ENCODE results near the gene STUB1.
A peak's percentile ranks its signal among the peaks of the same experiment; 100 is the strongest.

Gene STUB1

GRCh38 chr16:679814-680624 is at the start of gene STUB1:
STUB1 (plus strand) TSS chr16:680410; CDS start chr16:680526, 116 bp downstream.
- peak; percentile 89 to 91 for DNase-seq (ENCODE audit: low read depth in 2 of 2)

- DNase-seq (ENCODE audit: low read depth in 2 of 2): no peak
These were observed 49.3 kb upstream of the STUB1 start, which contains the start of gene WFIKKN1 for GRCh38 chr16:630815-631405. WFIKKN1 (plus strand) TSS chr16:630985; CDS start chr16:631254, 269 bp downstream.

DNA sequence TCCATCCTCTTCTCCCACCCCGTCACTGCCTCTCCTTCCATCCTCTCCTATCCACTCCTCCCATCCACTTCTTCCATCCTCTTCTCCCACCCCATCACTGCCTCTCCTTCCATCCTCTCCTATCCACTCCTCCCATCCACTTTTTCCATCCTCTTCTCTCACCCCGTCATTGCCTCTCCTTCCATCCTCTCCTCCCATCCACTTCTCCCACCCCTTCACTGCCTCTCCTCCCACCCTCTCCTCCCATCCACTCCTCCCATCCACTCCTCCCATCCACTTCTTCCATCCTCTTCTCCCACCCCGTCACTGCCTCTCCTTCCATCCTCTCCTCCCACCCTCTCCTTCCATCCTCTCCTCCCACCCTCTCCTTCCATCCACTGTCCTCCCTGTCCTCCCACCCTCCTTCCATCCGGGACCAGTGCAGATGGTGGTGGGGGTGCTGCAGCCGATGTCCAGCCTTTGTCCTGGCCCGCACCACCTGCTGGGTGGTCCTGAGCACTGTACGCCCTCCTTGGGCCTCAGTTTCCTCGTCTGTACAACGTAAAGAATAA is 48.3 kb upstream of the STUB1 start:
- DNase-seq (ENCODE audit: low read depth in 2 of 2): no peak

- no peak for DNase-seq (ENCODE audit: low read depth in 2 of 2)
These were observed 47.5 kb upstream of the STUB1 start for GRCh38 chr16:632486-633335.

DNA sequence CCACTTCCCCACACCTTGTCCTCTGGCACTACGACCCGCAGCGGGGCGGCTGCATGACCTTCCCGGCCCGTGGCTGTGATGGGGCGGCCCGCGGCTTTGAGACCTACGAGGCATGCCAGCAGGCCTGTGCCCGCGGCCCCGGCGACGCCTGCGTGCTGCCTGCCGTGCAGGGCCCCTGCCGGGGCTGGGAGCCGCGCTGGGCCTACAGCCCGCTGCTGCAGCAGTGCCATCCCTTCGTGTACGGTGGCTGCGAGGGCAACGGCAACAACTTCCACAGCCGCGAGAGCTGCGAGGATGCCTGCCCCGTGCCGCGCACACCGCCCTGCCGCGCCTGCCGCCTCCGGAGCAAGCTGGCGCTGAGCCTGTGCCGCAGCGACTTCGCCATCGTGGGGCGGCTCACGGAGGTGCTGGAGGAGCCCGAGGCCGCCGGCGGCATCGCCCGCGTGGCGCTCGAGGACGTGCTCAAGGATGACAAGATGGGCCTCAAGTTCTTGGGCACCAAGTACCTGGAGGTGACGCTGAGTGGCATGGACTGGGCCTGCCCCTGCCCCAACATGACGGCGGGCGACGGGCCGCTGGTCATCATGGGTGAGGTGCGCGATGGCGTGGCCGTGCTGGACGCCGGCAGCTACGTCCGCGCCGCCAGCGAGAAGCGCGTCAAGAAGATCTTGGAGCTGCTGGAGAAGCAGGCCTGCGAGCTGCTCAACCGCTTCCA is 46.7 kb upstream of the STUB1 start:
- DNase-seq (ENCODE audit: low read depth in 2 of 2): no peak

DNA sequence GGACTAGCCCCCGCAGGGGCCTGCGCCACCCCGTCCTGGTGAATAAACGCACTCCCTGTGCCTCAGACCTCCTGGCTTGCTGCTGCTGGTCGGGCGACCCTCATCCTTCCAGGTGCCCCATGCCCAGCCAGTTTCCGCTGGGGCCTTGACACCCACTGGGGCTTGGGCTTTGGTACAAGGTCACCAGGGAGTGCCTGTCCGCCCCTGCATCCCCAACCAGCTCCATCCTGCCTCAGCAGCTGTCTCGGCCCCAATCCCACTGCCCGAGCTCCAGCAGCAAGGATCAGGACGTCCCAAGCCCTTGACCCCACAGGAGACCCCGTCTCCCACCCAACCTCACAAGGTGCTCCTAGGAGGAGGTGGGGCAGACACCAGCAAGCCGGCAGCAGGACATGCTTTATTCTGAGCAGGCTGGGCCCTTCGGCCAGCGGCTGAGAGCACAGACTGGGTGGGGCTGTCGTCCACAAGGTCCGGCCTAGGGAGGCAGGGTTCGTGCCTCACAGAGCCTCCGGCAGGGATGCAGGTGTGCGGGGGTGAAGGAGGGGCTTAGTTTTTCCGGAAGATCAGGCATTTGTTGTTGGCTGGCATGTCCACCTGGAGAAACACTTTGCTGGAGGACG is 46.0 kb upstream of the STUB1 start:
- no peak for DNase-seq (ENCODE audit: low read depth in 2 of 2)

- DNase-seq (ENCODE audit: low read depth in 2 of 2): no peak
These were observed 45.2 kb upstream of the STUB1 start for GRCh38 chr16:634996-635395.

GRCh38 chr16:635573-636205 is 44.5 kb upstream of the STUB1 start:
- no peak for DNase-seq (ENCODE audit: low read depth in 2 of 2)

DNA sequence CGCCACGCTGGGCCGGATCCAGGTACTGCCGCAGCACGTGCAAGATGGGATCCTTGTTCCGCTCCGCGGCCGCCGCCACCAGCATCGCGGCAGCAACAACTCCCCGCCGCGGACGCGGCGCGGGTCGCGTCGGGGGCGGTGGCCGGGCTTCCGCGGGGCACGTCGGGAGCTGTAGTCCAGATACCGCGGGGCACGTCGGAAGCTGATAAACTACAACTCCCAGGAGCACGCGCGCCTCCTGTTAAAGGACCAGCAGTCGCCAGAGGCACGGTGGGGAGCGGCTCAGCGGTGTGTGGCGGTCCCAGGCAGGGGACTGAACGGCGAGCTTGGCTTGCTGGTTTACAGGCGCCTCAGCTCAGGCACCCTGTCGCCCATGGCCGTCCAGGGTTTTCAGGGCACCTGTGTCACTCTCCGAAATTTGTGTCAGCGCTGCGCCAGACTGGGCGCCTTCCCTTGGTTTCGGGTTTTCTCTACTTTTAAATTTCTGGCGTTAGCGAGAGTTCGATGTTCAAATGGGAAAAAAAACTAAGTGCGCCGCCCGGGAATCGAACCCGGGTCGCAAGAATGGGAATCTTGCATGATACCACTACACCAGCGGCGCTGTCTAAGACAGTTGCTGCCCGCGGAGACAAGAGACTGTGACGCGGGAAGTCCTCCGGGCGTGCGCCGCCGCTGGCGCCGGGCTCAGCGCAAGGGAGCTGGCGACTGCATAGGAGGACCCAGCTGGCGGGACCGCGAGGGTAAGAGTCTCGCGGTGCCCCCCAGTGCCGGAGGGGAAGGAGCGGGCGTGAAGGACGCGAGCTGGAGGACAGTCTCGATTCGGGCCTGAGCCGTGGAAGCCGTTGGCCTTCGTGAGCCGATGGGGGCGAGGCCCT is 43.8 kb upstream of the STUB1 start, which contains the start of gene METTL26:
TSS of gene METTL26 (minus strand) at position 100 of the 875 bp plus-strand sequence. CDS start at position 85, 15 bp downstream.
- DNase-seq (ENCODE audit: low read depth in 2 of 2): peak; percentile 86 to 88

DNA sequence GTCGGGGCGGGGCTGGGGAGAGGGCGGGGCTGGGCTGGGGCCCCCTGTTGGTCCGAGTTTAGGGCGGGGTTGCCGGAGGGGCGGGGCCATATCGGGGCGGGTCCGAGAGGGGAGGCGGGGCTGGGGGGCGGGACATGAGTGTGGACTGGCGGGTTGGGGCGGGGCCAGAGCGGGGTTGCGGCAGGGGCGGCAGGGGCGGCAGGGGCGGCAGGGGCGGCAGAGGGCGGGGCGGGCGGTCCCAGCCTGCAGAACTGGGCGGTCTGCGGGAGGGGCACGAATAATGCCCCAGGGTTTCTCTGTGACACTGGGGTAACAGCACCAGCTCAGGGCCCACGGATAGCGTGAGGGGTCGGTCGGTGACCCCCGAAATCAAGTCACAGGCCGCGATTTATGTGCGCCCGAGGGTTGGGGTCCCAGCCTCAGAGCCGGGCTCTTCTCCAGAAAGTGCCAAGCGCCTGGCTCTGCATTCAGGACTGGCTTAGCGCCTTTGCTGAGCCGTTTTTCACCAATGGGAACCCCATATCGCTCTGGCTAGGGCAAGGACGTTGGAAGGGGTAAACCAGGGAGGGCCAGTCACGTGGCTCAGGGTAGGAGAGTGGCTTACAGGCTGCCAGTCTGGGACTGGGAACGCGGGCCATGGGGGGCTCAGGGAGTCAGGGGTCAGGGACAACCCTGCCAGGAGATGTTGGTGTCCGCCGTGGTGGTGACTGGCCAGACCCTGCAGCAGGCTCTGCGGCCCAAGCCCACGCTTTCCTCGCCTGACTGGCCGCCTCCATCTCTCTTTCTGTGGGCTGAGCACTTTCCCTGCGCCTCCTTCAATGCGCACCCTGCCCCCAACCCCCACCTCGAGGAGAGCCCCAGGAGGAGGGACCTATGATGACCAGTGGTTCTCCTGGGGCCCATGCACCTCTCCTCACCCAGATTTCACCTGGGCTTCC is 42.9 kb upstream of the STUB1 start:
- peak; percentile 82 to 93 for DNase-seq (ENCODE audit: low read depth in 2 of 2)

DNA sequence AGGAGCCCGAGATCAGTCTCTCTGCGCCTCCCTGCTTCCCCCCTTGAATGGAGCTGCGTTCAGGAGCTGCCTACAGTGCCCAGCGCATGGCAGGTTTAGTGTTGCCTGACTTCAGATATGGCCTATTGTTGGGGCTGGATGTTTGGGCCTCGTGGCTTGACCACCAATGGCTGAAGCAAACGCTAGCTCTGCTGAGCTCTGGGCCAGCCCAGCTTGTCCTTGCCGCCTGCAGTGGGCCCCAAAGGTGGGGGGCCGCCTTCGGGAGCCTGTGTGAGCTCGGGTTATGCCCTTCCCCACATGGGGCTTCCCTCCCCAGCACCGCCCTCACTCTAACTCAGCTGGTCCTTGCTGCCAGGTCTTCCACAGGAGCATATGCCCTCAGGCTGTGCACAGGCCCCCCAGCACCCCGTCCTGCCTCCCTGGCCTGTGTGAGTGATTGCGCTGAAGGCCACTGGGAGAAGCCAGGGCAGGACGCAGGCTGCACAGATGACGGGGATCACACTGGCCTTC is 42.1 kb upstream of the STUB1 start:
- DNase-seq (ENCODE audit: low read depth in 2 of 2): no peak

- DNase-seq (ENCODE audit: low read depth in 2 of 2): no peak
These were observed 41.4 kb upstream of the STUB1 start for GRCh38 chr16:638836-639235.

DNA sequence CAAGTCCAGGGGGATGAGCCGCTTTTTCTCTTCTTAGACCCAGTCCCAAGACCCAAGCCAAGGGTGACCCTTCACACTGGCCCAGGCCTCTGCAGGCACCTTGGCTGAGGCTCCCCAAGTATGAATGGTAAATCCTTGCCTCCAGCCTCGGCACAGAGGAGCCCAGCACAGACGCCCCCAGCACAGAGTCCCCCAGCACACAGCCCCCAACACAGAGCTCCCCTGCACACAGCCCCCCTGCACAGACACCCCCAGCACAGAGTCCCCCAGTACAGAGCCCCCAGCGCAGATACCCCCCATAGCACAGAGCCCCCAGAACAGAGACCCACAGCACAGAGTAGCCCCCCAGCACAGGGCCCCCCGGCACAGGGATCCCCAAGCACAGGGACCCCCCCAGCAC is 39.6 kb upstream of the STUB1 start:
- no peak for DNase-seq (ENCODE audit: low read depth in 2 of 2)

DNA sequence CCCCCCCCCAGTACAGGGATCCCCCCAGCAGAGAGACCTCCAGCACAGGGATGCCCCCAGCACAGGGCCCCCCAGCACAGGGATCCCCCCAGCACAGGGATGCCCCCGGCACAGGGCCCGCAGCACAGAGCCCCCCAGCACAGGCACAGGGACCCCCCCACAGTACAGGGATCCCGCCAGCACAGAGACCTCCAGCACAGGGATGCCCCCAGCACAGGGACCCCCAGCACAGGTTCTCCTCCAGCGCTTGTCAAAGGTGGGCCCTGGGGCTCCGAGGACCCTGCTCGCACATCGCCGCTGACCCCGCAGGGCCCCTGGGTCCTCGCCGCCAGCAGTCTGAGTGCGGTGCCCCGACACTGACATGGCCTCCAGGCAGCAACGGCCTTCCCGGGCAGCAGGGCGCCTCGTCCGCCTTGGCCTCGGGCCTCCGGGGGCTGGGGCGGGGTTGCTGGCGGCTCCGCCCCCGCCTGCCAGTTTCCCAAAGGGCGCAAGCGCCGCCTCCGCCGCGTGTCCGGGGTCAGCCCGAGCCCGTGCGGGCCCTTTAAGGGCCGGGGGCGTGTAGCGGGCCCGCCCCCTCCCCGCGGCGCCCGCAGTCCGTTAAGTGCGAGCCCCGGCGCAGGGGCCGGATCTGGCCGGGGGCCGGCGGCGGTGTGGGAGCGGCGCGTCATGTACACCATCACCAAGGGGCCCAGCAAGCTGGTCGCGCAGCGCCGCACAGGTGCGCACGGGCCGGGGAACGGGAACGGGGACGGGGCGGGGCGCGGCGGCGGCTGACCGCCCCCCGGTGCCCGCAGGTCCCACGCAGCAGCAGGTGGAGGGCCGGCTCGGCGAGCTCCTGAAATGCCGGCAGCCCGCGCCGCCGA is 38.7 kb upstream of the STUB1 start, which contains the start of gene MCRIP2:
TSS of gene MCRIP2 (plus strand) at position 503 of the 863 bp plus-strand sequence. CDS start at position 667, 164 bp downstream.
- DNase-seq (ENCODE audit: low read depth in 2 of 2): peak; percentile 44 to 77

DNA sequence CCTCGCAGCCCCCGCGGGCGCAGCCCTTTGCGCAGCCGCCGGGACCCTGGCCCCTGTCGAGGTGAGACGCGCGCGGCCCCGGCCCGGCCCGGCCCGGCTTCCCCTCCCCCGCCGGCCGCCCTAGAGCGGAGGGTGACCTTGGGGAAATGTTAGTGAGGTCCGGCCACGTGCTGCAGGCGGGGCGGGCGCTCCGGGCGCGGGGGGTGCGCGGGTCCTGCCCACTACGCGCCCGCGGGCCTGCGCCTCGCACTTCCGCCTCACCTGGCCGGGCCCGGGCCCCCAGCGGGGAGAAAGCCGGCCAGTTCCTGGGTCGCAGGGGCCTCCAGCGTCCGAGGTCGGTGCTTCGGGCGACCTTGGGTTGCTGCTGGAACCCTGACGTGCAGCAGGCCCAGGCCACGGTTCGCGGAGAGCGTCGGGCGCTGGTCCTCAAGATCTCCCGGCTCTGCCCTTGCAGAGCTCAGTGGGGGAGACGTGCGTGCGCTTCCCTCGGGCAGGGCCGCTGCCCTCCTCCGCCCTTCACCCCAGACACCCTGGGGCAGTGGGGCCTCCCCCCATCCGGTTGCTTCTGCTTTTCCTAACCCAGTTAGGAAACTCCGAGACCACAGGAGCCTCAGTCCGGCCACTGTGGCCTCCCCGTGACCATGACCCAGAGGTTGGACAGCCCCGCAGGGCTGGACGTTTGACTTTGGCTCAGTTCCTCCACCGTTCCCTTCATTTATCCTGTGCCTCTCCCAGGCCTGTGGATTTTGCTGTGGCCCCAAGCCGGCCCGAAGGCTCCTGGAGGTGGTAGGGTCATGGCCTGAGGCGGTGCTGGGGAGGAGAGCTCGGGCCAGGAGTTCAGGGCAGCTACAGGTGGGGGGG is 37.8 kb upstream of the STUB1 start:
- DNase-seq (ENCODE audit: low read depth in 2 of 2): peak in 1 of 2 donors; percentile 44

GRCh38 chr16:643050-643368 is 37.2 kb upstream of the STUB1 start:
- no peak for DNase-seq (ENCODE audit: low read depth in 2 of 2)

All from stimulated activated CD4-positive, alpha-beta T cell treated with anti-CD3 and anti-CD28 coated beads, Interleukin-1b, Interleukin-23, amount 100 ng/mL, for 4 hours (primary cell).